CD4-positive, alpha-beta T cell (primary cell): ENCODE results near the gene ZNF467. TPM values are rescaled to one million over a fixed set of nuclear protein-coding genes. Genes with fewer than 3 reads are reported as not detected.

Source experiments
- ATAC-seq: fragments of 200-7000 bp; cut with Tn5 transposase; one replicate; pipeline ENCODE4 v1.10.0; 2022; ENCODE audit warnings: mild to moderate bottlenecking; ENCODE audit not compliant: poor library complexity
- CTCF ChIA-PET: fragments of 350-600 bp; sonication (Branson Sonifier 250); formaldehyde crosslinking; loops from one replicate; lab custom pipeline; 2021; ENCODE audit warnings: antibody characterized with exemption, inconsistent platforms; lab: Charles Lee
- POLR2A ChIA-PET: fragments of 350-600 bp; sonication (Branson Sonifier 250); formaldehyde crosslinking; loops from one replicate; lab custom pipeline; 2021; ENCODE audit warnings: antibody characterized with exemption, inconsistent platforms; lab: Charles Lee
- DNase-seq, 14 experiments: peaks; one replicate each; pipeline ENCODE4 v3.0.0-alpha.2; 2013 to 2020; ENCODE audit warnings: mixed read lengths in 2 of 14
- H3K27ac ChIP-seq, 2 donors: one replicate each; pipeline versions ENCODE4 v1.5.1 to v1.7.0; 2013; ENCODE audit warnings: low read length in 2 of 2, low read depth in 1 of 2, mild to moderate bottlenecking in 1 of 2
- H3K27me3 ChIP-seq, 2 experiments: 1 replicate in 1 of 2; 2 replicates in 1 of 2; pipeline versions ENCODE4 v1.6.1 to v1.7.0; 2013; ENCODE audit warnings: low read length in 2 of 2, control low read depth in 1 of 2, mild to moderate bottlenecking in 1 of 2, moderate library complexity in 1 of 2; ENCODE audit not compliant: insufficient read depth in 2 of 2, control insufficient read depth in 1 of 2
- H3K36me3 ChIP-seq: one replicate; pipeline ENCODE4 v1.6.1; 2013; ENCODE audit warnings: low read length, control low read depth; ENCODE audit not compliant: insufficient read depth
- H3K4me1 ChIP-seq: one replicate; pipeline ENCODE4 v1.6.1; 2013; ENCODE audit warnings: low read length, control low read depth; ENCODE audit not compliant: insufficient read depth
- H3K4me3 ChIP-seq: one replicate; pipeline ENCODE4 v1.5.1; 2013; ENCODE audit warnings: mild to moderate bottlenecking, low read length, moderate library complexity
- H3K9me3 ChIP-seq, 2 experiments: 1 replicate in 1 of 2; 2 replicates in 1 of 2; pipeline versions ENCODE4 v1.6.1 to v1.7.0; 2013; ENCODE audit warnings: low read length in 2 of 2, mild to moderate bottlenecking in 2 of 2, control low read depth in 1 of 2, moderate library complexity in 1 of 2; ENCODE audit not compliant: control insufficient read depth in 1 of 2, insufficient read depth in 1 of 2
- H3K27ac Mint-ChIP-seq: one replicate; pipeline ENCODE4 v1.8.0; 2020; ENCODE audit warnings: mixed read lengths
- H3K27me3 Mint-ChIP-seq: one replicate; pipeline ENCODE4 v1.8.0; 2021; ENCODE audit warnings: mixed read lengths
- H3K36me3 Mint-ChIP-seq: one replicate; pipeline ENCODE4 v1.8.0; 2021; ENCODE audit warnings: low read depth, mixed read lengths
- H3K4me1 Mint-ChIP-seq: one replicate; pipeline ENCODE4 v1.8.0; 2021; ENCODE audit warnings: low read depth, mixed read lengths
- H3K4me3 Mint-ChIP-seq: one replicate; pipeline ENCODE4 v1.8.0; 2020; ENCODE audit warnings: mild to moderate bottlenecking, mixed read lengths
- H3K9me3 Mint-ChIP-seq: one replicate; pipeline ENCODE4 v1.8.0; 2020; ENCODE audit warnings: mixed read lengths
- intact Hi-C, 2 experiments: fragments of 100-400 bp; cut with DNase I in 1 of 2; cut with micrococcal nuclease in 1 of 2; formaldehyde crosslinking; loops; one replicate each; pipeline versions ENCODE4 v1.15.1 to v1.9.0; 2023 to 2025; cut with DNase I, micrococcal nuclease
- total RNA-seq, 174 experiments: library from RNA in 2 of 174; stranded (reverse) in 2 of 174; gene quantifications; one replicate each; pipeline ENCODE4 v1.2.3 and lab custom pipeline; 2021 to 2026
- TF ChIP-seq, protein P1 (sequence below): fragments of 200-600 bp; IDR thresholded peaks from one replicate; pipeline ENCODE4 v1.8.0; 2022; ENCODE audit warnings: antibody characterized with exemption, mild to moderate bottlenecking

Gene ZNF467
- total RNA-seq, 2 experiments from 2014 or later, result 4.1 to 4.3 TPM

DNA sequence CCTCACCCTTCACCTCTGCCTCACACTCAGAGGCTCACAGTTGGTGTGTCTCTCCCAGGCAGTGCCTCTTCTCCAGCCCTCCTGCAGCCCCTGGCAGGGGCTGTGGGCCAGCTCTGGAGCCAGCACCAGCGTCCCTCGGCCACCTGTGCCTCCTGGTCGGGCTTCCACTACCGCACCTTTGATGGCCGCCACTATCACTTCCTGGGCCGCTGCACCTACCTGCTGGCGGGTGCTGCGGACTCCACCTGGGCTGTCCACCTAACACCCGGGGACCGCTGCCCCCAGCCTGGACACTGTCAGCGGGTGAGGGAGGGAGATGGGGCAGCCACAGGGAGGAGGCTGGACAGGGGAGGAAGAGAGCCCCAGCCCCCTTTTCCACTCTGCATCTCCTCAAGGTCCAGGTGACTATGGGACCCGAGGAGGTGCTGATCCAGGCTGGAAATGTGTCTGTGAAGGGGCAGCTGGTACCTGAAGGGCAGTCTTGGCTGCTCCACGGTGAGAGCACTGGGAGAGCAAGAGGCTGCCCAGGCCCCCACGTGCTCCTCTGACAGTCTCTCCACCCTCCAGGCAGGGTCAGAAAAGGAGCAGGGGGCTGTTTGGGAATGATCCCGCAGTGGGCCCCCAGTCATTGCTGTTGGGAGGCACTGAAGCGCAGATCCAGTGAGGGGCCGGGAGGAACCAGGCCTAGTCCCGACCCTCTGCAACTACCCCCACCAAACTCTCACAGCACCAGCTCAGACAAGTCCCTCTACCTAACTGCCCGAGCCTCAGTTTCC lies 4.4 kb upstream of the ZNF467 start:
- no peaks in the 10 kb centered on the region for H3K27me3 Mint-ChIP-seq
- no peak overlapping the region for H3K27ac Mint-ChIP-seq
- ChIA-PET POLR2A (no interaction called here), CTCF (interaction anchor here (0.6 kb wide), 1 partner anchor 646 kb away, joined by 6 read pairs; no protein-coding TSS in a partner anchor)
- intact Hi-C loops, result no loop called here
- no peaks in the 10 kb centered on the region for H3K27me3 ChIP-seq
- peaks cover 20% of the 10 kb centered on the region for H3K4me1 ChIP-seq
- no peaks in the 10 kb centered on the region for H3K36me3 ChIP-seq
- no peak overlapping the region for H3K27ac ChIP-seq
- no peaks in the 10 kb centered on the region for H3K9me3 ChIP-seq
- no peak overlapping the region for H3K4me3 ChIP-seq
- TF ChIP-seq, protein P1, sequence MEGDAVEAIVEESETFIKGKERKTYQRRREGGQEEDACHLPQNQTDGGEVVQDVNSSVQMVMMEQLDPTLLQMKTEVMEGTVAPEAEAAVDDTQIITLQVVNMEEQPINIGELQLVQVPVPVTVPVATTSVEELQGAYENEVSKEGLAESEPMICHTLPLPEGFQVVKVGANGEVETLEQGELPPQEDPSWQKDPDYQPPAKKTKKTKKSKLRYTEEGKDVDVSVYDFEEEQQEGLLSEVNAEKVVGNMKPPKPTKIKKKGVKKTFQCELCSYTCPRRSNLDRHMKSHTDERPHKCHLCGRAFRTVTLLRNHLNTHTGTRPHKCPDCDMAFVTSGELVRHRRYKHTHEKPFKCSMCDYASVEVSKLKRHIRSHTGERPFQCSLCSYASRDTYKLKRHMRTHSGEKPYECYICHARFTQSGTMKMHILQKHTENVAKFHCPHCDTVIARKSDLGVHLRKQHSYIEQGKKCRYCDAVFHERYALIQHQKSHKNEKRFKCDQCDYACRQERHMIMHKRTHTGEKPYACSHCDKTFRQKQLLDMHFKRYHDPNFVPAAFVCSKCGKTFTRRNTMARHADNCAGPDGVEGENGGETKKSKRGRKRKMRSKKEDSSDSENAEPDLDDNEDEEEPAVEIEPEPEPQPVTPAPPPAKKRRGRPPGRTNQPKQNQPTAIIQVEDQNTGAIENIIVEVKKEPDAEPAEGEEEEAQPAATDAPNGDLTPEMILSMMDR, result no peak
- DNase-seq (no peak), ATAC-seq (no peak)
- no peaks in the 10 kb centered on the region for H3K9me3 Mint-ChIP-seq
- H3K4me1 Mint-ChIP-seq, result peaks cover 9% of the 10 kb centered on the region
- H3K4me3 Mint-ChIP-seq, result no peak overlapping the region
- H3K36me3 Mint-ChIP-seq, result no peaks in the 10 kb centered on the region

DNA sequence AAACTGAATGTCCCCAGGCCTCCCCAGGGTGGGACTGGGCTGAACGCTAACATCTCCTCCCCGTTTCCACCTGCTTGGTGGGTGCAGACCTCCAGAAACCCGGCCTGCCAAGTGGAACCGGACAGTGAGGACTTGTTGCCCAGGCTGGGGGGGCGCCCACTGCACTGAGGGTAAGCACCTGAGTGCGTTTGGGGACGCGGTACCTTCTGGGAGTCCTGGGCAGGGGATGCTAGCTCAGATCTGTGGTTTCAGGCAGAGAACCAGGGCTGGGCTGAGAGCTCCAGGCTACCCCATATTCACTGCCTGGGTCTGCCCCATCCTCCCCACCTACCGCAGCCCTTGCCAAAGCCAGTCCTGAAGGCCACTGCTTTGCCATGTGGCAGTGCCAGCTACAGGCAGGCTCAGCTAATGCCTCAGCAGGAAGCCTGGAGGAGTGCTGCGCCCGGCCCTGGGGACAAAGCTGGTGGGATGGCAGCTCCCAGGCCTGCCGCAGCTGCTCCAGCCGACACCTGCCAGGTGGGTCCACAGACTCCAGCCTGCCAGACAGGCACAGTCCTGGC lies 3.5 kb upstream of the ZNF467 start:
- no peak overlapping the region for H3K4me3 ChIP-seq
- no peaks in the 10 kb centered on the region for H3K9me3 ChIP-seq
- H3K36me3 Mint-ChIP-seq, result no peaks in the 10 kb centered on the region
- POLR2A ChIA-PET, result no interaction called here
- H3K4me3 Mint-ChIP-seq, result no peak overlapping the region
- DNase-seq (peak in 1 of 14 experiments; percentile 17), ATAC-seq (no peak)
- peaks cover 20% of the 10 kb centered on the region for H3K4me1 ChIP-seq
- H3K27ac Mint-ChIP-seq, result no peak overlapping the region
- no peaks in the 10 kb centered on the region for H3K27me3 Mint-ChIP-seq
- CTCF ChIA-PET, result interaction anchor here (0.6 kb wide), 1 partner anchor 647 kb away, joined by 6 read pairs; no protein-coding TSS in a partner anchor
- H3K36me3 ChIP-seq, result no peaks in the 10 kb centered on the region
- TF ChIP-seq, protein P1, result no peak
- no peaks in the 10 kb centered on the region for H3K27me3 ChIP-seq
- intact Hi-C loops, result no loop called here
- H3K4me1 Mint-ChIP-seq, result peaks cover 9% of the 10 kb centered on the region
- no peak overlapping the region for H3K27ac ChIP-seq
- H3K9me3 Mint-ChIP-seq, result no peaks in the 10 kb centered on the region

DNA sequence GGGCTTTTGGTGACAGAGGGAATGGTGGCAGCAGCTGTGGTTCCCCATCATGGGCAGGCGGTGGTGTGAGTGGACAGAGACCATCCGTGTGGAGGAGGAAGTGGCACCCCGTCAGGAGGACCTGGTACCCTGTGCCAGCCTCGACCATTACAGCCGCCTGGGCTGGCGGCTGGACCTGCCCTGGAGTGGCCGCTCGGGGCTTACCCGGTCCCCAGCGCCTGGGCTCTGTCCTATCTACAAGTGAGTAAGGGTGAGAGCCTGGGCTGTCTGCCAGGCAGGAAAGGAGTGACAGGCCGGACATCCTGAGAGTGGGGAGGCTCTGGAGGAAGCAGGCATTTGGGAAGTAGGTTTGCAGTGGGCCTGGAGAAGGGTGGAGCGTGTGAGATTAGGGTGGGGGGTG lies 2.9 kb upstream of the ZNF467 start:
- H3K27me3 ChIP-seq, result no peaks in the 10 kb centered on the region
- H3K27ac ChIP-seq, result no peak overlapping the region
- intact Hi-C loops, result no loop called here
- no peaks in the 10 kb centered on the region for H3K9me3 ChIP-seq
- Mint-ChIP-seq H3K4me3 (no peak overlapping the region), H3K36me3 (no peaks in the 10 kb centered on the region), H3K4me1 (peaks cover 10% of the 10 kb centered on the region), H3K27me3 (no peaks in the 10 kb centered on the region), H3K9me3 (no peaks in the 10 kb centered on the region), H3K27ac (no peak overlapping the region)
- ChIA-PET CTCF (no interaction called here), POLR2A (no interaction called here)
- H3K4me3 ChIP-seq, result no peak overlapping the region
- peaks cover 22% of the 10 kb centered on the region for H3K4me1 ChIP-seq
- peak in 2 of 14 experiments; percentile 33 to 40 for DNase-seq
- TF ChIP-seq, protein P1, result no peak
- no peak for ATAC-seq
- no peaks in the 10 kb centered on the region for H3K36me3 ChIP-seq
